Activated CD8-positive, alpha-beta memory T cell treated with anti-CD3 and anti-CD28 coated beads for 48 hours (primary cell): Measurements from ENCODE around the gene PLXNB3.
"Not testable (repeated sequence)": the region's sequence is repeated elsewhere in the genome, so short reads cannot be mapped to it uniquely, and the experiment has no call there.

ENCODE experiments used
- DNase-seq, 3 experiments: peaks; one replicate each; pipeline ENCODE4 v3.0.0-alpha.2; 2020; ENCODE audit warnings: low read depth in 2 of 3, low spot score in 2 of 3

The PLXNB3 gene

GRCh38 chrX:153732401-153732800 is 31.6 kb upstream of the PLXNB3 start:
- no peak for DNase-seq

GRCh38 chrX:153733651-153734240 is 30.3 kb upstream of the PLXNB3 start:
- no peak for DNase-seq

- no peak for DNase-seq
These were observed 29.2 kb upstream of the PLXNB3 start for GRCh38 chrX:153734871-153735270.

- DNase-seq, result no peak
These were observed 28.8 kb upstream of the PLXNB3 start for GRCh38 chrX:153735274-153735673.

GRCh38 chrX:153736071-153736820 is 27.8 kb upstream of the PLXNB3 start:
- no peak for DNase-seq

GRCh38 chrX:153736871-153737441 is 27.1 kb upstream of the PLXNB3 start:
- no peak for DNase-seq

GRCh38 chrX:153738056-153738605 is 25.9 kb upstream of the PLXNB3 start:
- DNase-seq, result no peak

- DNase-seq, result no peak
These were observed 24.1 kb upstream of the PLXNB3 start for GRCh38 chrX:153739754-153740486.

GRCh38 chrX:153740631-153741222 is 23.3 kb upstream of the PLXNB3 start:
- DNase-seq, result no peak

- DNase-seq, result no peak
These were observed 22.6 kb upstream of the PLXNB3 start for GRCh38 chrX:153741446-153741845.

GRCh38 chrX:153742111-153742510 is 21.9 kb upstream of the PLXNB3 start:
- not testable (repeated sequence) for DNase-seq

- DNase-seq, result not testable (repeated sequence)
These were observed 21.1 kb upstream of the PLXNB3 start for GRCh38 chrX:153742796-153743467.

GRCh38 chrX:153743468-153744209 is 20.4 kb upstream of the PLXNB3 start:
- not testable (repeated sequence) for DNase-seq

GRCh38 chrX:153744210-153745066 is 19.6 kb upstream of the PLXNB3 start:
- no peak for DNase-seq

- DNase-seq, result not testable (repeated sequence)
These were observed 19.0 kb upstream of the PLXNB3 start for GRCh38 chrX:153745067-153745433.

- DNase-seq, result no peak
These were observed 17.7 kb upstream of the PLXNB3 start for GRCh38 chrX:153746359-153746758.

GRCh38 chrX:153746991-153747390 is 17.1 kb upstream of the PLXNB3 start:
- DNase-seq, result not testable (repeated sequence)

- not testable (repeated sequence) for DNase-seq
These were observed 15.0 kb upstream of the PLXNB3 start for GRCh38 chrX:153749017-153749416.
